Lower leg skin (tissue), 3 donors: ENCODE data around the gene NAPA.
A peak's percentile ranks its signal among the peaks of the same experiment; 100 is the strongest.

Experiments used
- CTCF ChIP-seq, 3 donors: fragments of 450-650 bp; IDR thresholded peaks; one replicate each; pipeline ENCODE4 v1.5.1; 2016; ENCODE audit warnings: antibody characterized with exemption in 3 of 3, mild to moderate bottlenecking in 3 of 3, moderate library complexity in 2 of 3
- POLR2A ChIP-seq, 2 donors: fragments of 450-650 bp; IDR thresholded peaks; one replicate each; pipeline ENCODE4 v1.6.1; 2016 to 2017; ENCODE audit warnings: antibody characterized with exemption in 2 of 2, mild to moderate bottlenecking in 1 of 2, moderate library complexity in 1 of 2

- TF ChIP-seq CTCF (IDR thresholded peaks at IDR 0.05) (no peak), POLR2A (IDR thresholded peaks at IDR 0.05) (peak in 1 of 2 donors; percentile 89)
These were observed at the start of gene NAPA for GRCh38 chr19:47514869-47515588.
